Adrenal gland (tissue), 5 donors: ENCODE results near the gene ITGB5.

Experiments
- POLR2A ChIP-seq, 2 donors: fragments of 450-650 bp; IDR thresholded peaks; one replicate each; pipeline ENCODE4 v1.6.1; 2017; ENCODE audit warnings: antibody characterized with exemption in 2 of 2, mild to moderate bottlenecking in 2 of 2, moderate library complexity in 1 of 2
- TF ChIP-seq, protein P1 (sequence below), 6 experiments: fragments of 450-650 bp in 4 of 6; fragments of 200-600 bp in 2 of 6; sonication (generic) in 1 of 6; IDR thresholded peaks; 1 replicate in 5 of 6; 2 replicates in 1 of 6; pipeline versions ENCODE4 v1.5.1 to v1.8.0; 2016 to 2021; ENCODE audit warnings: antibody characterized with exemption in 6 of 6, mild to moderate bottlenecking in 2 of 6, moderate library complexity in 1 of 6
- donor health status: DM: no; HTN: no; CAD: no.

DNA sequence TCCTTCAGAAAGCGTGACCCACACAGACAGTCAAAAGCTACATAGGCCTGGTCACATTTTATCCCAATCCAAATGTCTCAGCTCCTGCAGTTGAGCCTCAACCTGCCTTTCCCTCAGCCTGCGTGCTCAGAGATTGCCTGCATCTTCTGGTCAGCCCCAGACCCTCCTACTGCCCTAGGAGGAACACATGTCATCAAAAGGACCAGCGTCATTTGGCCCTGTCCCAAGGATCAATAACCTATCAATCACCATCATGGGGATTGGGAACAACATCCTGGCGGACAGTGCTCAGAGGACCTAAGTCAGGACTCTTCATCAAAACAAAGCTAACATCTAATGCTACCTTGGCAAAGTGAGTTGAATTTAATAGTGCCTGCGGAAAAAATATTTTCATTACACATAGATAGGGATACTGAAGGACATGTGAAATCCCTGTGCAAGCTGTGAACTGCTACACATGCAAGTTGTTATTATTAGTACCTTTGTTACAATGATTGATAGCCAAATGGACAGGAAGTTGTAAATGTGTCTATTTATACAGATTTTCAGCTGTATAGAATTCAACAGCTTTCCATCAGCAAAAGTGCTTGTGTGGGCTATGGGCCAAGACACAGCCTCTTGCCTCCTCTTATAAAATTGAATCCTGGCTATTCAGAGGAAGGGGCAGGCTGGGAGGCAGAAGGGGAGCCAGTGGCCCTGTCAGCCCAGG lies 109.2 kb downstream of the ITGB5 start:
- TF ChIP-seq, protein P1, sequence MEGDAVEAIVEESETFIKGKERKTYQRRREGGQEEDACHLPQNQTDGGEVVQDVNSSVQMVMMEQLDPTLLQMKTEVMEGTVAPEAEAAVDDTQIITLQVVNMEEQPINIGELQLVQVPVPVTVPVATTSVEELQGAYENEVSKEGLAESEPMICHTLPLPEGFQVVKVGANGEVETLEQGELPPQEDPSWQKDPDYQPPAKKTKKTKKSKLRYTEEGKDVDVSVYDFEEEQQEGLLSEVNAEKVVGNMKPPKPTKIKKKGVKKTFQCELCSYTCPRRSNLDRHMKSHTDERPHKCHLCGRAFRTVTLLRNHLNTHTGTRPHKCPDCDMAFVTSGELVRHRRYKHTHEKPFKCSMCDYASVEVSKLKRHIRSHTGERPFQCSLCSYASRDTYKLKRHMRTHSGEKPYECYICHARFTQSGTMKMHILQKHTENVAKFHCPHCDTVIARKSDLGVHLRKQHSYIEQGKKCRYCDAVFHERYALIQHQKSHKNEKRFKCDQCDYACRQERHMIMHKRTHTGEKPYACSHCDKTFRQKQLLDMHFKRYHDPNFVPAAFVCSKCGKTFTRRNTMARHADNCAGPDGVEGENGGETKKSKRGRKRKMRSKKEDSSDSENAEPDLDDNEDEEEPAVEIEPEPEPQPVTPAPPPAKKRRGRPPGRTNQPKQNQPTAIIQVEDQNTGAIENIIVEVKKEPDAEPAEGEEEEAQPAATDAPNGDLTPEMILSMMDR (IDR thresholded peaks at IDR 0.05) = no peak
- no peak for TF ChIP-seq POLR2A (IDR thresholded peaks at IDR 0.05)
